Gastroesophageal sphincter (tissue), 4 donors: ENCODE results near the gene HPSE2. TPM values are rescaled to one million over a fixed set of nuclear protein-coding genes. Genes with fewer than 3 reads are reported as not detected.
A peak's percentile ranks its signal among the peaks of the same experiment; 100 is the strongest.

ENCODE experiments used
- ATAC-seq: fragments of 150-250 bp; one replicate; pipeline ENCODE4 v1.9.1; 2016; ENCODE audit warnings: mild to moderate bottlenecking, moderate library complexity
- H3K27ac ChIP-seq, 4 donors: fragments of 200-600 bp; sonication (generic) in 3 of 4; 1 replicate in 3 of 4; 2 replicates in 1 of 4; pipeline ENCODE4 v1.5.1; 2016 to 2019
- H3K27me3 ChIP-seq: fragments of 200-600 bp; sonication (generic); one replicate; pipeline ENCODE4 v1.5.1; 2019
- H3K36me3 ChIP-seq, 2 donors: fragments of 200-600 bp; sonication (generic); one replicate each; pipeline ENCODE4 v1.5.1; 2019; ENCODE audit warnings: control low read depth in 1 of 2
- H3K4me1 ChIP-seq, 3 donors: fragments of 200-600 bp; sonication (generic); 1 replicate in 2 of 3; 2 replicates in 1 of 3; pipeline ENCODE4 v1.5.1; 2016 to 2019; ENCODE audit warnings: control low read depth in 2 of 3
- H3K4me3 ChIP-seq, 2 donors: fragments of 200-600 bp; sonication (generic); one replicate each; pipeline ENCODE4 v1.5.1; 2019; ENCODE audit warnings: mild to moderate bottlenecking in 1 of 2, moderate library complexity in 1 of 2
- H3K9me3 ChIP-seq, 3 donors: fragments of 200-600 bp; sonication (generic); one replicate each; pipeline ENCODE4 v1.5.1; 2017 to 2019; ENCODE audit warnings: control low read depth in 2 of 3
- EP300 ChIP-seq: sonication (generic); formaldehyde crosslinking; IDR thresholded peaks from one replicate; pipeline ENCODE4 v1.6.1; 2017; ENCODE audit warnings: antibody characterized with exemption, mild to moderate bottlenecking
- POLR2A ChIP-seq, 2 donors: fragments of 450-650 bp; IDR thresholded peaks; one replicate each; pipeline ENCODE4 v1.6.1; 2017; ENCODE audit warnings: antibody characterized with exemption in 2 of 2, mild to moderate bottlenecking in 2 of 2, moderate library complexity in 1 of 2
- POLR2AphosphoS5 ChIP-seq: sonication (generic); formaldehyde crosslinking; IDR thresholded peaks from one replicate; pipeline ENCODE4 v1.6.1; 2017; ENCODE audit warnings: antibody characterized with exemption
- WGBS, 2 donors: methylation state at CpG; one replicate each; pipeline ENCODE4 v1.1.5; 2018; ENCODE audit warnings: low coverage in 1 of 2; 5-methylcytosine and 5-hydroxymethylcytosine counted together
- total RNA-seq, 4 donors: library from RNA; depleted of rRNA; stranded (reverse); fragments of >200 nt; gene quantifications; one replicate each; pipeline ENCODE4 v1.1.0, GENCODE V29; 2016
- TF ChIP-seq, protein P1 (sequence below), 4 experiments: fragments of 200-600 bp in 2 of 4; fragments of 450-650 bp in 2 of 4; sonication (generic) in 1 of 4; IDR thresholded peaks; one replicate each; pipeline ENCODE4 v1.5.1; 2017 to 2019; ENCODE audit warnings: antibody characterized with exemption in 4 of 4, mild to moderate bottlenecking in 2 of 4, moderate library complexity in 2 of 4

The HPSE2 gene
- total RNA-seq, 4 donors from 2014 or later, result 19.1 to 74.5 (median 58.8) TPM

DNA sequence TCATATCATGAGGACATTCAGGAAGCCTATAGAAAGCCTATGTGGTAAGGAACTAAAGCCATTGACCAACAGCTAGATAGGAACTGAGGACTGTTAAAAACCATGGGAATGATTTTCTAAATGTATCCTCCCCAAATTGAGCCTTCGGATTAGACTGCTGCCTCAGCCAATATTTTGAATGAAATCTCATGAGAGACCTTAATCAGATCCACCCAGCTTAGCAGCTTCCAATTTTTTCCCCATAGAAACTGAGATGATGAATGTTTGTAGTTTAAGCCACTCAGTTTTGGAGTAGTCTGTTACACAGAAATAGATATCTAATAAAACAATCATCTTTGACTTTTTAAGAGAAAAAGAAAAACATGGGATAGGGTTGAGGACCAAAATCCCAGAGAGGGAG, 292.0 kb downstream of the HPSE2 start:
- Histone ChIP-seq H3K4me1 (no peaks in the 10 kb centered on the region), H3K4me3 (no peak overlapping the region), H3K27ac (no peak overlapping the region), H3K27me3 (no peaks in the 10 kb centered on the region), H3K36me3 (no peaks in the 10 kb centered on the region), H3K9me3 (no peaks in the 10 kb centered on the region)
- WGBS, 2 donors, result 44 to 55% methylated on average over 1 of the region's 1 CpG
- TF ChIP-seq, protein P1, sequence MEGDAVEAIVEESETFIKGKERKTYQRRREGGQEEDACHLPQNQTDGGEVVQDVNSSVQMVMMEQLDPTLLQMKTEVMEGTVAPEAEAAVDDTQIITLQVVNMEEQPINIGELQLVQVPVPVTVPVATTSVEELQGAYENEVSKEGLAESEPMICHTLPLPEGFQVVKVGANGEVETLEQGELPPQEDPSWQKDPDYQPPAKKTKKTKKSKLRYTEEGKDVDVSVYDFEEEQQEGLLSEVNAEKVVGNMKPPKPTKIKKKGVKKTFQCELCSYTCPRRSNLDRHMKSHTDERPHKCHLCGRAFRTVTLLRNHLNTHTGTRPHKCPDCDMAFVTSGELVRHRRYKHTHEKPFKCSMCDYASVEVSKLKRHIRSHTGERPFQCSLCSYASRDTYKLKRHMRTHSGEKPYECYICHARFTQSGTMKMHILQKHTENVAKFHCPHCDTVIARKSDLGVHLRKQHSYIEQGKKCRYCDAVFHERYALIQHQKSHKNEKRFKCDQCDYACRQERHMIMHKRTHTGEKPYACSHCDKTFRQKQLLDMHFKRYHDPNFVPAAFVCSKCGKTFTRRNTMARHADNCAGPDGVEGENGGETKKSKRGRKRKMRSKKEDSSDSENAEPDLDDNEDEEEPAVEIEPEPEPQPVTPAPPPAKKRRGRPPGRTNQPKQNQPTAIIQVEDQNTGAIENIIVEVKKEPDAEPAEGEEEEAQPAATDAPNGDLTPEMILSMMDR (IDR thresholded peaks at IDR 0.05), result no peak
- TF ChIP-seq EP300 (no peak), POLR2AphosphoS5 (no peak), POLR2A (IDR thresholded peaks at IDR 0.05) (no peak)
- no peak for ATAC-seq

DNA sequence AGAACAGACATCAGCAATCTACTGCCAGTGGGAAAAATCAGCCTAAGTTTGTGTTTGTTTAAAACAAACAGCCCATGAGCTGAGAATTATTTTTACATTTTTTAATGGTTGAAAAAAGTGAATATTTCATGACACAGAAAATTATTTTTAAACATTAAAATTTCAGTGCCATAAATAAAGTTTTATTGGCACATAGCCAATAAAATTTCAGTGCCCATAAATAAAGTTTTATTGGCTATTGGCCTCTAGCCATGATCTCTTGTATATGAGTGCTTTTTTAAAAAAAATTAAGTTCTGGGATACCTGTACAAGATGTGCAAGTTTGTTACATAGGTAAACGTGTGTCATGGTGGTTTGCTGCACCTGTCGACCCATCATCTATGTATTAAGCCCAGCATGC, 305.9 kb downstream of the HPSE2 start:
- Histone ChIP-seq H3K4me1 (peaks cover 0 to 4% (median 0%) of the 10 kb centered on the region in 3 donors), H3K4me3 (no peak overlapping the region), H3K27ac (no peak overlapping the region), H3K27me3 (no peaks in the 10 kb centered on the region), H3K36me3 (no peaks in the 10 kb centered on the region), H3K9me3 (peaks cover 0 to 14% (median 0%) of the 10 kb centered on the region in 3 donors)
- WGBS, 2 donors, result 94 to 97% methylated on average over 2 of the region's 2 CpGs
- TF ChIP-seq POLR2AphosphoS5, result no peak
- no peak for TF ChIP-seq EP300
- no peak for ATAC-seq

DNA sequence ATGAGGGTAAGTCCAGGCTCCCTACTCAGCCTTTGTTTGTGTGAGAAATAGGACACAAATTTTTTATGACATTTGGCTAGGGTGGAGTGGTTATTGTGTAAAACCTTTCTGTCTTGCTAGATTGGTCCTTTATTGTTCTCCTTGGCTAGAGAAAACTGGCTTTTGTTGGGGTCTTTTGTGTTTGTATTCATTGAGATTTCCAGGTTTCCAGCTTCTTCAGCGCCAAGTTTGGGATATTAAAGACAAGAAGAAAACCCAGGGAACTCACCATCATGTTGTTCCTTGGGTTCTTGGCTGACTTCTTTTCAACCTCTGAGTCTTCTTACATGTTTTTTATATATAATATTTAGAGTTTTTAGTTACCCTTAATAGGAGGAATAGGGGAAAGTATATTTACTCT, 310.0 kb downstream of the HPSE2 start:
- no peaks in the 10 kb centered on the region for H3K27me3 ChIP-seq
- H3K9me3 ChIP-seq, result no peaks in the 10 kb centered on the region
- H3K27ac ChIP-seq, result no peak overlapping the region
- peaks cover 2 to 27% (median 7%) of the 10 kb centered on the region in 3 donors for H3K4me1 ChIP-seq
- no peak overlapping the region for H3K4me3 ChIP-seq
- no peaks in the 10 kb centered on the region for H3K36me3 ChIP-seq
- 89% methylated on average over 1 of the region's 1 CpG; no CpG with 5 or more reads in 1 of the 2 donors for WGBS, 2 donors
- ATAC-seq, result no peak
- TF ChIP-seq, protein P1 (IDR thresholded peaks at IDR 0.05), result no peak
- no peak for TF ChIP-seq EP300

DNA sequence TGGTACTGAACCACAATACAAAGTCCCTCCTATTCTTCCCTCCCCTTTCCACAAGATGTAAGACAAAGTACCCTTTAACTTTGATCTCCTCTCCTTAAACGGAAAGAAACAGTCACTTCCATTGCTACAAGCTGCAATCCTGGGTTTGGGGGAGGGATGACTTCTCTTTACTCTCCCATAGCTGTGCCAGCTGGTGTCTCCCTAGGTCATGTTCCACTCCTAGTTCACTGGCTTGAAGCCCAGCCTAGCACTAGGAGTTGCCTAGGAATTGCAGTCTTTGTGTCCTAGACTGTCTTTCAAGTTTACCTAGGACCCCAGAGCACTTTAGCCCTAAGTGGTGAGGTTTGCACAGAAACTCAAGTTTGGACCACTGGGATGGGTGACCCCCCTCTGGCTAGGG, 311.1 kb downstream of the HPSE2 start:
- WGBS, 2 donors, result 0 to 55% methylated on average over 1 of the region's 1 CpG
- H3K9me3 ChIP-seq, result no peaks in the 10 kb centered on the region

DNA sequence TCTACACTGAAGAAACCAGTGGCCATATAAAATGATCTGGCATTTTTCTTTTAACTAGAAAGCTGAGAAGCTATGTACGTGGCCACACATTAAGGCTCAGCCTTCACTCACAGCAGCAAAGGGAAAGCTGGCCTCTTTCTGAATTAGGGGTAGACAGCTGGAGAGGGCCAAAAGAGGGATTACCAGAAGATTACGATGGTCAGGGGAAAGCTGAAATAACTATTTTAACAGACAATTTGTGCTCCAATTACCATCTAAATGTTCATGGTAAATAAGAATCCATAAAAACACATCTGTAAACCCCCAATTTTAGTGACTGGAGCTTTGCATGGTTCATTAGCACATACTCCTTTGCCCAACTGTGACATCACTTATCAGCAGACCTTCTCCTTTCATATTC, 314.3 kb downstream of the HPSE2 start:
- no peak for ATAC-seq
- no peak for TF ChIP-seq EP300
- TF ChIP-seq POLR2A (IDR thresholded peaks at IDR 0.05), result no peak
- TF ChIP-seq, protein P1 (IDR thresholded peaks at IDR 0.05), result no peak
- TF ChIP-seq POLR2AphosphoS5, result no peak
- Histone ChIP-seq H3K27me3 (no peaks in the 10 kb centered on the region), H3K9me3 (no peaks in the 10 kb centered on the region), H3K36me3 (no peaks in the 10 kb centered on the region), H3K27ac (peak overlapping the region in 3 of 4 donors; percentile 22 to 36 (median 36)), H3K4me3 (no peak overlapping the region), H3K4me1 (peaks cover 2 to 50% (median 7%) of the 10 kb centered on the region in 3 donors)
- WGBS, 2 donors, result 18 to 46% methylated on average over 2 of the region's 2 CpGs

More for the DNA sequence above, 311.1 kb downstream of the HPSE2 start:
- no peak for ATAC-seq
- H3K27ac ChIP-seq, result no peak overlapping the region
- H3K36me3 ChIP-seq, result no peaks in the 10 kb centered on the region
- H3K4me3 ChIP-seq, result no peak overlapping the region
- H3K27me3 ChIP-seq, result no peaks in the 10 kb centered on the region
- peaks cover 2 to 37% (median 7%) of the 10 kb centered on the region in 3 donors for H3K4me1 ChIP-seq
- TF ChIP-seq POLR2A (IDR thresholded peaks at IDR 0.05), result no peak
- no peak for TF ChIP-seq EP300

DNA sequence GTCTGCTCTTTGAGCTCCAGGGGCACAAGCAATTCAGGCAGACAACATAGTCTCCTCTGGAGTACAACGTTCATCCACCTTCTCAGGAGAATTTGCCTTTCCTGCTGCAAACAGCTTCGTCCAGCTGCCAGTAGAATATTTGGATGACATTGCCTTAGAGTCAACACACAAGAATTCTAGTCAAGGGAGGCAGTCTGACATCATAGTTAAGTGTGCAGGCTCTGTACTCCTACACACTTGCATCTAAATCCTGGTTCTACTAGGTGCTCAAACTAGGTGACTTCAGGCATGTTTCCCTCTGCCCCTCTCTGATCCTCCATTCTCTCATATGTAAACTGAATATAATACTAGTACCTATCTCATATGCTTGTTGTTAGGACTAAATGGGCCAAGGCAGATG, 314.8 kb downstream of the HPSE2 start:
- Histone ChIP-seq H3K36me3 (no peaks in the 10 kb centered on the region), H3K4me1 (peaks cover 2 to 55% (median 7%) of the 10 kb centered on the region in 3 donors), H3K27me3 (no peaks in the 10 kb centered on the region), H3K9me3 (no peaks in the 10 kb centered on the region), H3K27ac (peak overlapping the region in 3 of 4 donors; percentile 22 to 36 (median 36)), H3K4me3 (no peak overlapping the region)
- peak; percentile 50 for ATAC-seq
- WGBS, 2 donors, result 0 to 17% methylated on average over 2 of the region's 2 CpGs
- TF ChIP-seq POLR2A (IDR thresholded peaks at IDR 0.05) (no peak), EP300 (no peak), POLR2AphosphoS5 (no peak)
- TF ChIP-seq, protein P1 (IDR thresholded peaks at IDR 0.05), result no peak
